AG04449 (cell line): ENCODE measurements around the gene KRT84.

Experiments
- CTCF ChIA-PET: fragments of 350-600 bp; formaldehyde crosslinking; extraction: SDS; loops from one replicate; lab custom pipeline; 2021; ENCODE audit warnings: antibody characterized with exemption; lab: Yijun Ruan, JAX
- POLR2A ChIA-PET: fragments of 400-600, 350-600 bp; formaldehyde crosslinking; extraction: SDS; loops from one replicate; lab custom pipeline; 2020; ENCODE audit warnings: antibody characterized with exemption, inconsistent platforms; lab: Yijun Ruan, JAX
- DNase-seq: peaks from one replicate; pipeline ENCODE4 v3.0.0-alpha.2; 2010; ENCODE audit warnings: low read depth, low spot score
- H3K4me3 ChIP-seq: 2 replicates; pipeline ENCODE4 v1.5.1; 2011; ENCODE audit warnings: low read depth, mild to moderate bottlenecking, control low read depth, low read length
- CTCF ChIP-seq: IDR thresholded peaks from one replicate; pipeline ENCODE4 v1.5.1; 2011; ENCODE audit warnings: mild to moderate bottlenecking, moderate library complexity, low read length, control low read depth, inconsistent platforms; ENCODE audit not compliant: insufficient read depth; ENCODE audit errors: missing control alignments

Gene KRT84

GRCh38 chr12:52331039-52331438 is 54.4 kb downstream of the KRT84 start:
- POLR2A ChIA-PET, result no interaction called here
- no peak overlapping the region for H3K4me3 ChIP-seq

DNA sequence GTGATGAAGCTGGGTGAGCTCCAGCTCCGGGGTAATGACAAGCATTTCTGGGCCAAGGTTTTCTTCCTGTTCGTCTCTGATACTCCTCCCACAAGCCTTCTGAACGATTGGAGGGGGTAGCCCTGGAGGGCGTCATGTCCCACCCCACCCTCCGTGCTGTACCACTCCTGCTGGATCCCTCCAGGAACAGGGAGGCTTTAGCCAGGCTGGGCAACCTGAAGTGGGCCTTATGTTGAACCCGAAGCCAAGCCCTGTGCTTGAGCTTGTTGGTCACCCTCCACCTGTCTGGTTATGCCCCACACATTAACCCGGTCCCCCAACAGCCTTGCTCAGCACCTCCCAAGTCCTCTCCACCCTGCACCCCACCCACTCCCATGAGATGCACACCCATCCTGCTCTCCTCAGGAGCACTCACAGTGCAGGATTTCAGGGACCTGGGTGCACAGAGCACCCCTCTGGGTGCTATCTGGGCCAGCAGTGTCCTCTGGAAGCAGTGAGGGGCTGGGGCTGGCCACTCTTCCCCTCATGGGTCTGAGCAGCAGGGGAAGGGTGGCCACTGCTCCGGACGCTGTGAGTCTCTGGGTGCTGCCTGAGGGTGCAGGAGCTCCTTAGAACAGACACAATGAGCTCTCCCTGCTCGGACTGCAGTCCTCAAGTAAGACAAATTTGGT is 57.5 kb downstream of the KRT84 start:
- H3K4me3 ChIP-seq, result no peak overlapping the region
- DNase-seq, result no peak
- no peak for TF ChIP-seq CTCF
- ChIA-PET POLR2A (no interaction called here), CTCF (interaction anchor here (0.5 to 12.4 kb wide), 59 partner anchors 11 to 664 kb away, joined by 3 to 182 read pairs (median 5); partner anchors contain the start of genes KRT7 and KRT86)

More at GRCh38 chr12:52331039-52331438, 54.4 kb downstream of the KRT84 start:
- CTCF ChIA-PET, result interaction anchor here (1.0 to 6.3 kb wide), 5 partner anchors 9 to 549 kb away, joined by 3 to 53 read pairs (median 4); no protein-coding TSS in a partner anchor
- TF ChIP-seq CTCF, result no peak
- DNase-seq, result no peak
